ENCODE results near the gene DUOX1.

- TF ChIP-seq CTCF (IDR thresholded peaks at IDR 0.05) = no peak
- TF ChIP-seq POLR2A (IDR thresholded peaks at IDR 0.05) = no peak
Observed at GRCh38 chr15:45169608-45170480, 40.0 kb downstream of the DUOX1 start.
